GM21786 (cell line): Measurements from ENCODE around the gene CGREF1.

Source experiments
- ATAC-seq: cut with Tn5 transposase; IDR thresholded peaks from one replicate; pipeline ENCODE4 v1.9.1; 2021; ENCODE audit not compliant: unreplicated experiment

CGREF1 gene

DNA sequence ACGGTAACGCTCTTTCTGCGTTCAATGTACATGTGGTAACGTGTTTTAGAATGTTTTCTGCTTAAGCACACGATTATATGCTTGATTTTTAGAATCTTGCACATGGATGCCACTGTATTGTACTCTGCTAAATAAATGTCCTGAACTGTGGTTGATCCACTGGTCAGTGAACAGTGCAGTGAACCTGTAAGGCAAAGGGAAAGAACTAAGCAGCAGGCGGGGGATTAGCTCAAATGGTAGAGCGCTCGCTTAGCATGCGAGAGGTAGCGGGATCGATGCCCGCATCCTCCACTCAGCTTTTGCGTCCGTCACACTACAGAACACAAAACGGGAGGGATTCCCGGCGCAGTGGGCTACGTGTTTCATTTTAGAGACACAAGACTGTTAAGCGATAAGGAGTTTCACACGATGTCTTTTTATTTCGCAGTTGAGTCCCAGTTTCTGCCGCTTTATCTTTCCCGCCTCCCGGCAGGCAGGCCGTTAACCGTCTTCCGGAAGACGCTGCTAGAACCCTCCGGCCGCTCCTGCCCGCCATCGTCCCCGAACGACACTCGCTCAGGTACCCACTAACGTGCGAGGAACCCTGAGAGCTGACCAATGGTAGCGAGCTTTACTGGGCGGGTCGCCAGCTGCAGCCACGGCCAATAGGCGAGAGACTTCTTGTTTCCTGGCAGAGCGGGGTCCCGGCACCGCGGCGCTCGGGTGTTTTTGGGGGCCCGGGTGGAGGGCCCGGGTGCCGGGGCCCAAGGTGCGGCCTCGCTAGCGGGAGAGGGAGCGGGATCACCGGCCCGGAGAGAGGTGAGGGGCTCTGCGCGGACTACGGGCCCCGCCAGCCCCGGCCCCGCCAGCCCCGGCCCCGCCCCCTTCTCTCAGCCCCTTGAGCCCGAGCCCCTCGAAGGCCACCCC is 67.7 kb downstream of the CGREF1 start, which contains the start of gene AGBL5:
AGBL5 (plus strand) TSS at position 673 of the 906 bp plus-strand sequence. CDS start 1,291 bp downstream, outside the sequence.
- peak; percentile 67 for ATAC-seq
